ENCODE measurements around the gene LAMA1.

LAMA1 gene

GRCh38 chr18:7089369-7089768 lies 28.2 kb downstream of the LAMA1 start:
- DNase-seq (ENCODE audit: low read depth) = no peak
- no peak overlapping the region for H3K4me3 ChIP-seq (ENCODE audit: low read depth, low read length)
- no peak for TF ChIP-seq CTCF (IDR thresholded peaks at IDR 0.05; ENCODE audit: control insufficient read depth, extremely low read depth, insufficient read depth)

GRCh38 chr18:7084080-7085065 lies 33.2 kb downstream of the LAMA1 start:
- no peak for TF ChIP-seq CTCF (IDR thresholded peaks at IDR 0.05; ENCODE audit: control insufficient read depth, extremely low read depth, insufficient read depth)
- DNase-seq (ENCODE audit: low read depth) = no peak
- no peak overlapping the region for H3K4me3 ChIP-seq (ENCODE audit: low read depth, low read length)

GRCh38 chr18:7082671-7083070 lies 34.9 kb downstream of the LAMA1 start:
- H3K4me3 ChIP-seq (ENCODE audit: low read depth, low read length) = no peak overlapping the region
- no peak for DNase-seq (ENCODE audit: low read depth)
- TF ChIP-seq CTCF (IDR thresholded peaks at IDR 0.05; ENCODE audit: control insufficient read depth, extremely low read depth, insufficient read depth) = no peak

GRCh38 chr18:7079231-7079630 lies 38.4 kb downstream of the LAMA1 start:
- no peak for TF ChIP-seq CTCF (IDR thresholded peaks at IDR 0.05; ENCODE audit: control insufficient read depth, extremely low read depth, insufficient read depth)

GRCh38 chr18:7072593-7072992 lies 45.0 kb downstream of the LAMA1 start:
- DNase-seq (ENCODE audit: low read depth) = no peak
- H3K4me3 ChIP-seq (ENCODE audit: low read depth, low read length) = no peak overlapping the region
- no peak for TF ChIP-seq CTCF (IDR thresholded peaks at IDR 0.05; ENCODE audit: control insufficient read depth, extremely low read depth, insufficient read depth)

More at GRCh38 chr18:7079231-7079630, 38.4 kb downstream of the LAMA1 start:
- H3K4me3 ChIP-seq (ENCODE audit: low read depth, low read length) = no peak overlapping the region
- DNase-seq (ENCODE audit: low read depth) = no peak

- no peak overlapping the region for H3K4me3 ChIP-seq (ENCODE audit: low read depth, low read length)
- no peak for DNase-seq (ENCODE audit: low read depth)
- no peak for TF ChIP-seq CTCF (IDR thresholded peaks at IDR 0.05; ENCODE audit: control insufficient read depth, extremely low read depth, insufficient read depth)
Observed at GRCh38 chr18:7071600-7071999, 46.0 kb downstream of the LAMA1 start.
